ENCODE results near the gene MGST3. TPM values are rescaled to one million over a fixed set of nuclear protein-coding genes. Genes with fewer than 3 reads are reported as not detected.
"Not testable (repeated sequence)": the region's sequence is repeated elsewhere in the genome, so short reads cannot be mapped to it uniquely, and the experiment has no call there.

Gene MGST3
- total RNA-seq, 2 experiments from 2014 or later = 30.9 to 33.0 TPM

- CTCF ChIA-PET = interaction anchor here (0.8 to 2.3 kb wide), 7 partner anchors 8 to 237 kb away, joined by 3 to 14 read pairs (median 3); partner anchors contain the start of gene ALDH9A1
- no peak overlapping the region for H3K4me3 Mint-ChIP-seq
- POLR2A ChIA-PET = interaction anchor here (1.7 to 2.4 kb wide), 2 partner anchors 68 to 139 kb away, joined by 4 to 10 read pairs; partner anchors contain the start of genes ALDH9A1 and TMCO1
- H3K9me3 Mint-ChIP-seq (ENCODE audit: insufficient read depth) = no peaks in the 10 kb centered on the region
- no peaks in the 10 kb centered on the region for H3K36me3 Mint-ChIP-seq (ENCODE audit: low read depth)
- DNase-seq = no peak
- no peak for ATAC-seq
- peaks cover 10% of the 10 kb centered on the region for H3K27me3 Mint-ChIP-seq (ENCODE audit: low read depth)
- peaks cover 7% of the 10 kb centered on the region for H3K4me1 Mint-ChIP-seq (ENCODE audit: low read depth)
- peak overlapping the region; percentile 58 for H3K27ac Mint-ChIP-seq
Measured at GRCh38 chr1:165629848-165630628, 996 bp upstream of the MGST3 start.

- Mint-ChIP-seq H3K27me3 (ENCODE audit: low read depth) (peaks cover 9% of the 10 kb centered on the region), H3K4me3 (no peak overlapping the region), H3K27ac (no peak overlapping the region), H3K4me1 (ENCODE audit: low read depth) (peaks cover 7% of the 10 kb centered on the region), H3K9me3 (ENCODE audit: insufficient read depth) (no peaks in the 10 kb centered on the region), H3K36me3 (ENCODE audit: low read depth) (no peaks in the 10 kb centered on the region)
- POLR2A ChIA-PET = interaction anchor here (0.6 to 2.4 kb wide), 3 partner anchors 10 to 137 kb away, joined by 3 to 10 read pairs (median 3); partner anchors contain the start of genes ALDH9A1 and TMCO1
- CTCF ChIA-PET = interaction anchor here (1.0 to 2.3 kb wide), 3 partner anchors 30 to 293 kb away, joined by 3 to 14 read pairs (median 3); no protein-coding TSS in a partner anchor
- DNase-seq = peak; percentile 39
- ATAC-seq = no peak
Measured at GRCh38 chr1:165631342-165632151, 513 bp downstream of the MGST3 start.

- no peaks in the 10 kb centered on the region for H3K9me3 Mint-ChIP-seq (ENCODE audit: insufficient read depth)
- ChIA-PET CTCF (interaction anchor here (1.0 to 2.3 kb wide), 3 partner anchors 31 to 293 kb away, joined by 3 to 14 read pairs (median 4); no protein-coding TSS in a partner anchor), POLR2A (interaction anchor here (0.6 to 2.4 kb wide), 2 partner anchors 66 to 137 kb away, joined by 3 to 10 read pairs; partner anchors contain the start of genes ALDH9A1 and TMCO1)
- no peak overlapping the region for H3K27ac Mint-ChIP-seq
- H3K4me1 Mint-ChIP-seq (ENCODE audit: low read depth) = peaks cover 7% of the 10 kb centered on the region
- peaks cover 9% of the 10 kb centered on the region for H3K27me3 Mint-ChIP-seq (ENCODE audit: low read depth)
- DNase-seq (peak; percentile 23), ATAC-seq (no peak)
- H3K4me3 Mint-ChIP-seq = no peak overlapping the region
- no peaks in the 10 kb centered on the region for H3K36me3 Mint-ChIP-seq (ENCODE audit: low read depth)
Measured at GRCh38 chr1:165632152-165632469, 1.1 kb downstream of the MGST3 start.

- peaks cover 7% of the 10 kb centered on the region for H3K4me1 Mint-ChIP-seq (ENCODE audit: low read depth)
- ChIA-PET POLR2A (interaction anchor here (0.6 to 2.4 kb wide), 3 partner anchors 66 to 137 kb away, joined by 3 to 10 read pairs (median 4); partner anchors contain the start of genes ALDH9A1 and TMCO1), CTCF (interaction anchor here (1.0 to 1.5 kb wide), 2 partner anchors 32 to 292 kb away, joined by 3 to 4 read pairs; no protein-coding TSS in a partner anchor)
- H3K9me3 Mint-ChIP-seq (ENCODE audit: insufficient read depth) = no peaks in the 10 kb centered on the region
- no peaks in the 10 kb centered on the region for H3K36me3 Mint-ChIP-seq (ENCODE audit: low read depth)
- peaks cover 9% of the 10 kb centered on the region for H3K27me3 Mint-ChIP-seq (ENCODE audit: low read depth)
- no peak overlapping the region for H3K4me3 Mint-ChIP-seq
- ATAC-seq (no peak), DNase-seq (no peak)
- no peak overlapping the region for H3K27ac Mint-ChIP-seq
Measured at GRCh38 chr1:165632491-165632890, 1.5 kb downstream of the MGST3 start.

- Mint-ChIP-seq H3K27me3 (ENCODE audit: low read depth) (peaks cover 7% of the 10 kb centered on the region), H3K4me1 (ENCODE audit: low read depth) (peaks cover 7% of the 10 kb centered on the region), H3K36me3 (ENCODE audit: low read depth) (no peaks in the 10 kb centered on the region), H3K27ac (no peak overlapping the region), H3K9me3 (ENCODE audit: insufficient read depth) (no peaks in the 10 kb centered on the region), H3K4me3 (no peak overlapping the region)
- POLR2A ChIA-PET = interaction anchor here (1.4 kb wide), 1 partner anchor 65 kb away, joined by 4 read pairs; the partner anchor contains the start of gene ALDH9A1
- CTCF ChIA-PET = interaction anchor here (1.5 kb wide), 1 partner anchor 33 kb away, joined by 4 read pairs; no protein-coding TSS in a partner anchor
- ATAC-seq = no peak
- DNase-seq = no peak
Measured at GRCh38 chr1:165633614-165634013, 2.6 kb downstream of the MGST3 start.

DNA sequence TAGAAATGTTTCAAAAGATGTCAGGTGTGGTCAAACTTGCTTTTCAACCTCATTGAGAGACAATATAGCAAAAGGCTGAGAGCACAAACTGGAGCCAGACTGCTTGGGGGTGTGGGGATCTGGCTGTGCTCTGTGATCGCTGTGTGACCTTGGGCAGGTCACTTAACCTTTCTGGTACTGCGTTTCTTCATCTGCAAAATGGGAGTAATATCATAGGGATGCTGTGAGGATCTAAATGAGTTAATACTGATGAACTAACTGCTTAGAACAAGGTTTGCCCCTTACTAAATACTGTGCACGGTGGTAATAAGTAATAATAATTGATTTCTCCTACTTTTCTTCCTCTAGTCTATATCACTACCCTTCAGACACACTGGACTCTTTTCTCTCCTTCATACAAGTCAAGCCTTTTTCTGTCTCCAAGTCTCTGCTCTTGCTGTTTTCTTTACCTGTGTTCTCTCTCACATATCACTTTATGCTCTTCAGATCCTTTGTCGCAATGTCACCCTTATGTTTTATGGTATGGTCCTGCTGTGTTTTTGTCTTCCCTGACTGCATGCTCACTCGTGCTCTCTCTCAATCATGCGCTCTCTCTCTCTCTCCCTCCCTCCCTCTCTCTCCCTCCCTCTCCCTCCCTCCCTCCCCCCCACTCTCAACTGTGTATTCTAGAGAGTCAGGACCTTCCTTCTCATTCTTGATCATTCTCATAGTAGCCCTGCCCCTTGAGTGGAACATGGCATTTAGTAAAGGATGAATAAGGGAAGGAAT is 3.3 kb downstream of the MGST3 start:
- H3K36me3 Mint-ChIP-seq (ENCODE audit: low read depth) = no peaks in the 10 kb centered on the region
- no peak overlapping the region for H3K4me3 Mint-ChIP-seq
- DNase-seq (no peak), ATAC-seq (no peak)
- no peak overlapping the region for H3K27ac Mint-ChIP-seq
- peaks cover 7% of the 10 kb centered on the region for H3K4me1 Mint-ChIP-seq (ENCODE audit: low read depth)
- POLR2A ChIA-PET = no interaction called here
- CTCF ChIA-PET = no interaction called here
- no peaks in the 10 kb centered on the region for H3K9me3 Mint-ChIP-seq (ENCODE audit: insufficient read depth)
- H3K27me3 Mint-ChIP-seq (ENCODE audit: low read depth) = peaks cover 3% of the 10 kb centered on the region

GRCh38 chr1:165635329-165635728 is 4.3 kb downstream of the MGST3 start:
- Mint-ChIP-seq H3K4me1 (ENCODE audit: low read depth) (peaks cover 9% of the 10 kb centered on the region), H3K27ac (no peak overlapping the region), H3K4me3 (no peak overlapping the region), H3K27me3 (ENCODE audit: low read depth) (no peaks in the 10 kb centered on the region), H3K36me3 (ENCODE audit: low read depth) (no peaks in the 10 kb centered on the region), H3K9me3 (ENCODE audit: insufficient read depth) (no peaks in the 10 kb centered on the region)
- ChIA-PET POLR2A (no interaction called here), CTCF (no interaction called here)
- ATAC-seq = no peak
- DNase-seq = no peak

DNA sequence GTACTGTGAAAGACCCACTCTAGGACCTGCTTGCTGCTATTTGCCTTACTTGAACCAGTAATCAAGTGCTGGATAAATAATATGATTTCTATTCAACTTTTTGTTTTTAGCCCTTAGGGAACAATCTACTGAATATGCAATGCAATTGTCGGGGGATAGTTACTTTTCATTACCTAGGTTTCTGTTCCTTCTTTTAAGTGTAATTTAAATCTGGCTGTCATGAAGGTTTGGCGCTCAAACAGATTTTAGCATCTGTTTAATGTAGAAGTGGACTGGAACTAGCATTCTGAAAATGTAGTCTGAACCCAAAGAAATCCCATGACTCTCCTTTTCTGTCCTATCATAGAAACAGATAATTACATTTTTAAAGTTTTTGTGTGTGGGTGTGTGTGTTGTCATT is 4.8 kb downstream of the MGST3 start:
- H3K4me1 Mint-ChIP-seq (ENCODE audit: low read depth) = peaks cover 13% of the 10 kb centered on the region
- no peak overlapping the region for H3K27ac Mint-ChIP-seq
- no peak overlapping the region for H3K4me3 Mint-ChIP-seq
- ChIA-PET POLR2A (no interaction called here), CTCF (no interaction called here)
- H3K36me3 Mint-ChIP-seq (ENCODE audit: low read depth) = no peaks in the 10 kb centered on the region
- no peak for DNase-seq
- ATAC-seq = no peak
- H3K27me3 Mint-ChIP-seq (ENCODE audit: low read depth) = no peaks in the 10 kb centered on the region
- no peaks in the 10 kb centered on the region for H3K9me3 Mint-ChIP-seq (ENCODE audit: insufficient read depth)

GRCh38 chr1:165637427-165637826 is 6.4 kb downstream of the MGST3 start:
- Mint-ChIP-seq H3K9me3 (ENCODE audit: insufficient read depth) (no peaks in the 10 kb centered on the region), H3K27me3 (ENCODE audit: low read depth) (no peaks in the 10 kb centered on the region), H3K4me1 (ENCODE audit: low read depth) (peaks cover 15% of the 10 kb centered on the region), H3K27ac (no peak overlapping the region), H3K4me3 (no peak overlapping the region), H3K36me3 (ENCODE audit: low read depth) (no peaks in the 10 kb centered on the region)
- DNase-seq (no peak), ATAC-seq (no peak)
- CTCF ChIA-PET = interaction anchor here (0.7 kb wide), 1 partner anchor 62 kb away, joined by 3 read pairs; no protein-coding TSS in a partner anchor
- POLR2A ChIA-PET = no interaction called here

DNA sequence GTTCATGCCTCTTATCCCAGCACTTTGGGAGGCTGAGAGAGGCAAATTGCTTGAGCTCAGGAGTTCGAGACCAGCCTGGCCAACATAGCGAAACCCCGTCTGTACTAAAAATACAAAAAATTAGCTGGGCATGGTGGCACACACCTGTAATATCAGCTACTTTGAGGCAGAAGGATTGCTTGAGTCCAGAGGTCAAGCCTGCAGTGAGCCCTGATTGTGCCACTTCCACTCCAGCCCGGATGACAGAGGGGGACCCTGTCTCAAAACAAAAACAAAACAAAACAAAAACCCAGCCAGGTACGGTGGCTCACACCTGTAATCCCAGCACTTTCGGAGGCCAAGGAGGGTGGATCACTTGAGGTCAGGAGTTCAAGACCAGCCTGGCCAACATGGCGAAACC is 7.2 kb downstream of the MGST3 start:
- H3K27ac Mint-ChIP-seq; DNase-seq; H3K36me3 Mint-ChIP-seq (ENCODE audit: low read depth); H3K27me3 Mint-ChIP-seq (ENCODE audit: low read depth); H3K4me3 Mint-ChIP-seq; H3K9me3 Mint-ChIP-seq (ENCODE audit: insufficient read depth); ATAC-seq; POLR2A ChIA-PET: not testable (repeated sequence)
- peaks cover 15% of the 10 kb centered on the region for H3K4me1 Mint-ChIP-seq (ENCODE audit: low read depth)
- CTCF ChIA-PET = interaction anchor here (0.6 to 0.7 kb wide), 2 partner anchors 8 to 61 kb away, joined by 3 read pairs; no protein-coding TSS in a partner anchor

Data from activated CD8-positive, alpha-beta T cell treated with anti-CD3 and anti-CD28 coated beads, Interleukin-2, amount 10 ng/mL, durations not matched to agents 7 days and 5 days (primary cell).